Lower leg skin (tissue), 4 donors: ENCODE results near the gene CRISPLD2. TPM values are rescaled to one million over a fixed set of nuclear protein-coding genes. Genes with fewer than 3 reads are reported as not detected.

ENCODE experiments used
- DNase-seq, 2 donors: peaks; one replicate each; pipeline ENCODE4 v3.0.0-alpha.2; 2019; ENCODE audit warnings: low spot score in 2 of 2
- H3K4me3 ChIP-seq: fragments of 200-600 bp; sonication (generic); 2 replicates; pipeline ENCODE4 v1.5.1; 2017; ENCODE audit warnings: mild to moderate bottlenecking, low read depth; ENCODE audit not compliant: poor library complexity, severe bottlenecking
- POLR2A ChIP-seq, 2 donors: fragments of 450-650 bp; IDR thresholded peaks; one replicate each; pipeline ENCODE4 v1.6.1; 2016 to 2017; ENCODE audit warnings: antibody characterized with exemption in 2 of 2, mild to moderate bottlenecking in 1 of 2, moderate library complexity in 1 of 2
- WGBS, 2 donors: methylation state at CpG; one replicate each; pipeline ENCODE4 v1.1.5; 2018; 5-methylcytosine and 5-hydroxymethylcytosine counted together
- intact Hi-C: fragments of 100-400 bp; cut with DNase I; formaldehyde crosslinking; loops from one replicate; pipeline ENCODE4 v1.15.0; 2023; ENCODE audit warnings: low total_unique reads
- total RNA-seq, 4 donors: library from RNA; depleted of rRNA; stranded (reverse); fragments of >200 nt; gene quantifications; one replicate each; pipeline ENCODE4 v1.1.0, GENCODE V29; 2016
- TF ChIP-seq, protein P1 (sequence below), 3 donors: fragments of 450-650 bp; IDR thresholded peaks; one replicate each; pipeline ENCODE4 v1.5.1; 2016; ENCODE audit warnings: antibody characterized with exemption in 3 of 3, mild to moderate bottlenecking in 3 of 3, moderate library complexity in 2 of 3

CRISPLD2 gene
- total RNA-seq, 4 donors from 2014 or later, result 48.0 to 105 (median 69.5) TPM

DNA sequence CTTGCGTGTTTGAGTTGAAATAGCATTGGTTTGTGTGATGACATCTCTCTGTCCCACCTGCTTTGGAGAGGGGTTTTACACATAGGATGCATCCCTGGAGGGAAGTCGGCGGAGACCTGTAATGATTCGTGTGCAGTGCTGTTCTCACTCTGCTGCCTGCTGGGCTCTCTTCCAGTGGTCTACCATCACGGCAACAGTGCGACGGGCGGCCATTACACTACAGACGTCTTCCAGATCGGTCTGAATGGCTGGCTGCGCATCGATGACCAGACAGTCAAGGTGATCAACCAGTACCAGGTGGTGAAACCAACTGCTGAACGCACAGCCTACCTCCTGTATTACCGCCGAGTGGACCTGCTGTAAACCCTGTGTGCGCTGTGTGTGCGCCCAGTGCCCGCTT, 41.1 kb upstream of the CRISPLD2 start:
- DNase-seq, result peak in 1 of 2 donors; percentile 78
- TF ChIP-seq, protein P1, sequence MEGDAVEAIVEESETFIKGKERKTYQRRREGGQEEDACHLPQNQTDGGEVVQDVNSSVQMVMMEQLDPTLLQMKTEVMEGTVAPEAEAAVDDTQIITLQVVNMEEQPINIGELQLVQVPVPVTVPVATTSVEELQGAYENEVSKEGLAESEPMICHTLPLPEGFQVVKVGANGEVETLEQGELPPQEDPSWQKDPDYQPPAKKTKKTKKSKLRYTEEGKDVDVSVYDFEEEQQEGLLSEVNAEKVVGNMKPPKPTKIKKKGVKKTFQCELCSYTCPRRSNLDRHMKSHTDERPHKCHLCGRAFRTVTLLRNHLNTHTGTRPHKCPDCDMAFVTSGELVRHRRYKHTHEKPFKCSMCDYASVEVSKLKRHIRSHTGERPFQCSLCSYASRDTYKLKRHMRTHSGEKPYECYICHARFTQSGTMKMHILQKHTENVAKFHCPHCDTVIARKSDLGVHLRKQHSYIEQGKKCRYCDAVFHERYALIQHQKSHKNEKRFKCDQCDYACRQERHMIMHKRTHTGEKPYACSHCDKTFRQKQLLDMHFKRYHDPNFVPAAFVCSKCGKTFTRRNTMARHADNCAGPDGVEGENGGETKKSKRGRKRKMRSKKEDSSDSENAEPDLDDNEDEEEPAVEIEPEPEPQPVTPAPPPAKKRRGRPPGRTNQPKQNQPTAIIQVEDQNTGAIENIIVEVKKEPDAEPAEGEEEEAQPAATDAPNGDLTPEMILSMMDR (IDR thresholded peaks at IDR 0.05), result no peak
- no peak for TF ChIP-seq POLR2A (IDR thresholded peaks at IDR 0.05)
- intact Hi-C loops, result no loop called here
- no peak overlapping the region for H3K4me3 ChIP-seq
- WGBS, 2 donors, result 95 to 97% methylated on average over 18 of the region's 18 CpGs

- TF ChIP-seq, protein P1 (IDR thresholded peaks at IDR 0.05), result no peak
- no peak for TF ChIP-seq POLR2A (IDR thresholded peaks at IDR 0.05)
- intact Hi-C loops, result loop anchor here (10.0 kb wide), 1 partner anchor 365 kb away; no protein-coding TSS in a partner anchor
- WGBS, 2 donors, result 97 to 98% methylated on average over 11 of the region's 11 CpGs
- peak in 1 of 2 donors; percentile 49 for DNase-seq
- H3K4me3 ChIP-seq, result no peak overlapping the region
Measured at GRCh38 chr16:84780063-84780462, 39.7 kb upstream of the CRISPLD2 start.

GRCh38 chr16:84780544-84781376, 39.0 kb upstream of the CRISPLD2 start:
- TF ChIP-seq, protein P1 (IDR thresholded peaks at IDR 0.05), result no peak
- no peak for TF ChIP-seq POLR2A (IDR thresholded peaks at IDR 0.05)
- intact Hi-C loops, result loop anchor here (10.0 kb wide), 1 partner anchor 366 kb away; no protein-coding TSS in a partner anchor
- H3K4me3 ChIP-seq, result no peak overlapping the region
- 84 to 85% methylated on average over 12 of the region's 12 CpGs for WGBS, 2 donors
- peak in 1 of 2 donors; percentile 40 for DNase-seq

DNA sequence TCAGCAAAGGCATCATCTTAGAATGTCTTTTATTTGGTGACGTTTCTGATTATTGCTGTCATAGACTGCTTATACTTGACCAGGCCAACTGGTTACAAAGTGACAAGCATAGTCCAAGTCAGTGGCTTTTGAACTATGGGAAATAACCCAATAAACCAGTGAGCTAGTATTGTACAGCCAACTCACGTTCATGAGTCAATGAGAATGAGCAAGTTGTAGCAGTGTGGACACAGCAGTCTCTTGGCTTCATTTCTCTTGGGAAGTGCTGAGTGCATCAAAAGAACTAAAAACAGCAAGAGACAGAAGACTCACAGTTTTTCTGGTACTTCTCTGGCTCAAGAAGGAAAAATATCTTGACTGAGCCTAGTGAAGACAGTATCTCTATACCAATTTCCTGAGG, 36.9 kb upstream of the CRISPLD2 start:
- no peak overlapping the region for H3K4me3 ChIP-seq
- no peak for TF ChIP-seq POLR2A (IDR thresholded peaks at IDR 0.05)
- TF ChIP-seq, protein P1 (IDR thresholded peaks at IDR 0.05), result no peak
- DNase-seq, result no peak
- 63 to 64% methylated on average over 2 of the region's 2 CpGs for WGBS, 2 donors
- intact Hi-C loops, result loop anchor here (10.0 kb wide), 1 partner anchor 368 kb away; no protein-coding TSS in a partner anchor

DNA sequence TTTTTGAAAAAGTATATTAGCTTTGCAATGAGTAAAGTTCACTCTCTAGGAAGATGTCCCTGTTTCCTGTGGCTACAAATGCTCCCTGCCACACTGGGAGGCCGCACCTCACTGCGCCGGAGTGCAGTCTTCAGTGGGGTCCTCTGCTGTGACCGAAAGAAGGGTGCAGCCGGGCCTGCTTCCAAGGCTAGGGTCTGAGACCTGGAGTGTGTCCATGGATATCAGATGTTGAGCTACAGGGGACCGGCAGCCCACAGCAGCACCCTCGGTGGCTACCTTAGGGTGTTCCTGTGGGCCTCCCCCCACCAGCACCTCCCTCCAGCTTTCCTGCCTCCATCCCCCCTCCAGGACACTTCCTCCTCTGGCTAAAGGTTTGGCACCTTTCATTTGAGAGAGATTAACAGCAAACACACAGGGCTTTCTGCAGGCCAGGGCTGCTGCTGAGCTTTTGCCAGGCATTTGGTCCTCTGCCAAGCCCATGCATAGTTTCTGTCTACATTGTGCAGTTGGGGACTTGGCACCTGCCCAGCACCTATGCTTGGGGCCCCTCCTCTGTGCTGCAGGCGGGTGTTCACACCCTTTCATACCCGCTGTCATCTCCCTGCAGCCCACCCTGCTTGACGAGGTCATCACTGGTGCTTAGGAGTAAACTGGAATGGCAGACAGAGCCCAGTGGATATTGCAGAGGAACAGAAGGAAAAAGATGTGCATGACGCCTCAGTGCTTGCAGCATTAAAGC, 33.8 kb upstream of the CRISPLD2 start:
- DNase-seq, result no peak
- no peak overlapping the region for H3K4me3 ChIP-seq
- intact Hi-C loops, result loop anchor here (10.0 kb wide), 1 partner anchor 371 kb away; no protein-coding TSS in a partner anchor
- TF ChIP-seq POLR2A (IDR thresholded peaks at IDR 0.05), result no peak
- TF ChIP-seq, protein P1 (IDR thresholded peaks at IDR 0.05), result no peak
- 65 to 69% methylated on average over 11 of the region's 11 CpGs for WGBS, 2 donors
